ENCODE measurements around the gene HTR2A.

HTR2A gene

DNA sequence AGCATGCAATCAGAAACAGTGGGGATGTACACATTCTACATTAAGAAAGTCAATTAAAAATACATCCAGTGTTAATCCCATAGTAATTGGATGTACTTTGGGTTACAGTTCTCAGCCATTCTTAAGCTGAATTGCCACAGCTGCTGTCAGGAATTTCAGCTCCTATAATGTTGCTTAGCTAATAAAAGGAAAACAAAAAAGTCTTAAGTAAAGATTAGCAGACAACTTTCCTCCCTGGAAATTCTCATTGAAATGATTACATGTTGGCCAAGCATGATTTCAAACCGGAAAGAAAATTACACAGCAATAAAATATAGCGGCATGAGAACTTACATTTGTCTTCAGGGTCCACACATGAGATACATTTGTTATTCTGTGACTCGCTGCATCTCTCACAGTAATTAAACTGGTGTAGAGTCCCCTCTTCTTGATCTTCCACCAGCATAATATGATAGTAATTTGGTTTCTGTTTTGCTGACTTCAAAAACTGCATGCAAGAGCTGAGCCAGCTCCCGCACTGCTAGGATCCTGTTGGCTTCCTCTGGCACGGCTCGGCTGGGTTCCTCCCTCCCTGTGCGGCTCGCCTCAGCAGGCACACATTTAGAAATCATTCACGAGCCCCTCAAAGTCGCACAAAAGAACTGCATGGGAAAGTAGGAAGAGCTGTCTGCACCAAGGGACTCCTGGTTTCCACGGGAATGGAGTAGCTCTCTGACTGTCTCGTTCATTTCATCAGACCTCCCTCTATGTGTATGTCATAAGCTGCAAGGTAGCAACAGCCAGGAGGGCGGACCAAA is at the start of gene HTR2A:
TSS of gene HTR2A (minus strand) at position 713 of the 797 bp plus-strand sequence. CDS start 1,147 bp downstream, outside the sequence.
- DNase-seq (ENCODE audit: low read depth in 2 of 2): no peak

DNA sequence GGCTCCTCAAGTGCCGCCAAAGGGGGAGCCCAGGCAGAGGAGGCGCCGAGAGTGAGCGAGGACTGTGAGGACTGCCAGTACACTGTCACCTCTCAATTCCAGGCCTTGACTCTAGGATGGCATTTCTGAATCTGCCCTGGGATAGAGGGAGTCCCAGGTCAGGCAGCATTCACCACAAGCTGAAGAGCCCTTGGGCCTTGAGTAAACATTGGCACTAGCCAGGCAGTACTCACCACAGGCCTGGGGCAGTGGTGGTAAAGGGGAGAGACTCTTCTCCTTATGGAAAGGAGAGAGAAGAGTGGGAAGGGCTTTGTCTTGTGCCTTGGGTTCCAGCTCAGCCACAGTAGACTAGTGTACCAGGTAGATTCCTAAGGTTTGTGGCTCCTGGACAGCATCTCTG is 39.7 kb upstream of the HTR2A start:
- no peak for DNase-seq (ENCODE audit: low read depth in 2 of 2)

DNA sequence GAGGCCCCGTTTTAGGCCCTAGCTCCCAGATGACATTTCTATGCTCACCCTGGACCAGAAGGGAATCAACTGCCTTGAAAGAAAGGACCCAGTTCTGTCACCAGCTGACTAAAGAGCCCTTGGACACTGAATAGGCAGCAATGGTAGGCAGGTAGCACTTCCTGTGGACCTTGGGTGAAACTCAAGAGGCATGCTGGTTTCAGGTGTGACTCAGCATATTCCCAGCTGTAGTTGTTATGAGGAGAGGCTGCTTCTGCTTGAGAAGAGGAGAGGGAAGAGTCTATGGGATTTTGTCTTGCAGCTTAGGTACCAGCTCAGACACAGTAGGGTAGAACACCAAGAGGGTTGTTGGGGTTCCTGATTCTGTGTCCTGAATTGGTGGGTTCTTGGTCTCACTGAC is 37.9 kb upstream of the HTR2A start:
- DNase-seq (ENCODE audit: low read depth in 2 of 2): no peak

DNA sequence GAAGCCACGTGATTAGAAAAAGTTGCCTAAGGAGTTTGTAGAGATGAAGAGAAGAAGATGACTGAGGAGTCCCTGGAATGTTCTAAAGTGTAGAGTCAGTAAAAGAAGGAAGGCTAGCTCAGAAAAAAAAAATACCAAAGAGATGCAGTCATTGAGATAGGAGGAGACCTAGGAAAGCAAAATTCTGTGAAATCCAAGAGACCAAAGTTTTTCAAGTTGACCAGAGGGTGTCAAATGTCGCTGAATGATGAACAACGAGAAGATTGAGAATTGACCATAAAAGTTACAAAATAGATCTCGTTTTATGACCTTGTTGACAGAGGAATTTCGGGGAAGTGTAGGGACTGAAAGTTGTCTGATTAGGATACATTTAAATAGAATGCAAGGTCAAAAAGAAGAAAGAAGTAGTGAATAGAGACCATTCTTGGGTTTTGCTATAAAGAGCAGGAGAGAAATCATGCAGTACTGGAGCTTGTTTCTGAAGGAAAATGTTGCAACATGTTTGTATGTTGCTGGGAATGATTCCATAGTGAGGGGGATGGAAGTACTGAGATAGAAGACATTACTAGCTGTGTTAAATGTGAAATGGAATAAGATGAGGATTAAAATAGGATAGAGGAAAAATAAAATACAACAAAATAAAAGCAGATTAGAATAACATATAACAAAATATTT is 30.2 kb upstream of the HTR2A start:
- no peak for DNase-seq (ENCODE audit: low read depth in 2 of 2)

DNA sequence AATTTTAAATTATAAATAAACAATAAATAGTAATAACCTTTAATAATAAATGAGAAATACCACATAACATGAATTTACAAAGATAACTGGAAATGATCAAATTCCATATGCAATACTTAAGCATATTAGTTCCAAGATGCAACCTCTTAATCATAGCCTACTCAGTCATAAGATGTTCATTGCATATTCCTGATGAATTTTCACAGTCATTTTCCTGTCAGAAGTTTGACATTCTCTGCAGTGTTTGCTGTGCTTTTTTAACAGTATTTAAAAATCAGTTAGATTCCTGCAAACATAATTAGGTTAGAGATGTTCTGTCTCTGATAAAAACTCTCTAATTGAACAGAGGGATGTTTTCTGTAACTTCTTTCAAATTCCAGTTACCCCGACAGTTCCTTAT is 28.6 kb upstream of the HTR2A start:
- DNase-seq (ENCODE audit: low read depth in 2 of 2): no peak

DNA sequence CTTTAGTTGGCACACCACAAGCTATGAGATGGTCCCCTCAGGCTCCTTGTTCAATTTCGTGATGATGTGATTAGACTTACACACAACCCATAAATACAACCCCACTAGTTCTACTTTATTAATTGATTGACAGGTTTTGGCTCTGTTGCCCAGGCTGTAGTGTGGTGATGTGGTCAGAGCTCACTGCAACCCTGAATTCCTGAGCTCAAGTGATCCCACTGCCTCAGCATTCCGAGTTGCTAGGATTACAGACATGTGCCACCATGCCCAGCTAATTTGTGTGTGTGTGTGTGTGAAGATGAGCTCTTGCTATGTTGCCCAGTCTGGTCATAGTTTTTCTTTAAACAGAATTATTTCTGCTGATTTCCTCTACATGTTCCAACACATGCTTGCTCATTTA is 17.5 kb upstream of the HTR2A start:
- DNase-seq (ENCODE audit: low read depth in 2 of 2): no peak

DNA sequence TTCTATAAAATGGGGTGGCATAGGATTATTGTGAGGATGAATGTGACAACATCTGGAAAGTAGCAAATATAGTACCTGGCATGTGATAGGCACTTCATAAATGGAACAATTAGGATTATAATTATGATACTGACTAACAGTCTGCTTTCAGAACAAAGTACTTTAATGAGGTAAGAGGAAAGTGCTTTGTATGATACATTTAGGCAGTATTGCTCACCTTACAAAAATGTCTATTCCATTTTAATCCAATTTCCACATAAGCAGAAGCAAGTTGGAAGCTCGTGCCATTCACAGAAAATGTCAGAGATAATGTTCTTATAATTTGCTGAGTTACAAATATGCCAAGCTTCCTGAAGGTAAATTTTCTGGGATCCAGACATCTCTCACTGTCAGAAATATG is 16.9 kb upstream of the HTR2A start:
- DNase-seq (ENCODE audit: low read depth in 2 of 2): no peak

DNA sequence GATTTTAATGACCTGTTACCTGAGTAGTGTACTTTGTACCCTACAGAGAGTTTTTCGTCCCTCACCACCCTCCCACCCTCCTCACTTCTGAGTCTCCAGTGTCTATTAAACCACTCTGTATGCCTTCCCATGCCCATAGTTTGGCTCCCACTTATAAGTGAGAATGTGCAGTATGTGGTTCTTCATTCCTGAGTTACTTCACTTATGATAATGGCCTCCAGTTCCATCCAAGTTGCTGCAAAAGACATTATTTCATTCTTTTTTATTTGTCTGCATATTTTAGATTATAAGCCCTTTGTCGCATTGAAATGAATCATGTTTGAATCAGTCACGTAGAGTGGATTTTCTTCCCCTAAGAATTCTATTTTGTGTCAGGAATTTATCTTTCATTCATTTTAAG is 12.2 kb upstream of the HTR2A start:
- DNase-seq (ENCODE audit: low read depth in 2 of 2): no peak

DNA sequence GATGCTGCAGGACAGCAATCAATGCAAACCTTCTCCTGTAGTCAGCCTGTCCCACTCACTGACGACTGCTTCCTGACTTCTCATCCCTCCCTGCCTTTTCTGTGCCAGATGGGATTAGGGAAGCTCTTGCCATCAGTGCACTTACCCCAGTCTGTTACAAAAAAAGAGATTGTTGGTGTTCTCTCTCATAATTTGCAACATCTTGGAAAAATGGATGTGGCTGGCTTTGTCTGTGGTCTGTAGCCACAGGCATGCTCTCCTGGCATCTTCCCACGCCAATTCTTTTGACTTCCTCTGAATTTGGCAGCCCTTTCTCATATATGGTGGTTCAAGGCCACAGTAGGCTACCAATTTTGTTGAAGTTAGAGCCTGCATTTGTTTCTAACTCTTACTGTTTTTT is 11.6 kb upstream of the HTR2A start:
- no peak for DNase-seq (ENCODE audit: low read depth in 2 of 2)

DNA sequence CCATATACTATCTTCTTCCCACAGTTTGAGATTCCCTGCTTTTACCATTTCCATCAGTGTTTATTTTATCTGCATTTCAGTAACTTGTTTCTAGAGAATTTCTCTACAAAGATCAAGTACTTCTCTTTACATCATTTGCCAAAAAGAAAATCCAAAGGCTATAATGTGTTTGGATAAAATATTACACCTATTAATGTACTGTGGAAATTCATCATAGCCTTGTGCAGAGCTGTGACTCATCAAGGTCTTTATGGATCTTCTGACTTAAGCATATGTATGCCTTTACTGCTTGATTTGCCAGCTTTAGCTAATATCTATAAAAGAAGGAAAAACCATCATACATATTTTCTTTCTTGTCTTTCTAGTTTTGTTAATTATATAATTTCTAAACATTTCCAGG is 9.6 kb upstream of the HTR2A start:
- DNase-seq (ENCODE audit: low read depth in 2 of 2): no peak

DNA sequence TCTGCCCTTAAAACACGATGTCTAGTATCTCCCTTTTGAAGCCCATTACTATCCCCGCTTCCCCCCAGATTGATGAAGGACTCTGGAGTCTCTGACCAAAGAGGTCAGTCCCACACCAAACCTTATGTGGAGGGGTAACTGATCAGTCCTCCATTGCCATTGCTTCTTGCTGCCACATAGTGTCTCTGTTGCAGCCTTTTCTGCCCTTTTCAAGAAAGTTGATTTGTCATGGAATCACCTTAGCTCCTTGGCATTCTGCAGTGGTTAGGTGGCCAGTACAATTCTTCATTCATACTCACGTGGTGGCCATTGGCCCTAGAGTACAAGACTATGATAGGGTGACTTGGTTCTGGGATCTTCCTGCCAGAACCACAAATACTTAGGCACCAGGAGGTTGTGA is 8.4 kb upstream of the HTR2A start:
- no peak for DNase-seq (ENCODE audit: low read depth in 2 of 2)

DNA sequence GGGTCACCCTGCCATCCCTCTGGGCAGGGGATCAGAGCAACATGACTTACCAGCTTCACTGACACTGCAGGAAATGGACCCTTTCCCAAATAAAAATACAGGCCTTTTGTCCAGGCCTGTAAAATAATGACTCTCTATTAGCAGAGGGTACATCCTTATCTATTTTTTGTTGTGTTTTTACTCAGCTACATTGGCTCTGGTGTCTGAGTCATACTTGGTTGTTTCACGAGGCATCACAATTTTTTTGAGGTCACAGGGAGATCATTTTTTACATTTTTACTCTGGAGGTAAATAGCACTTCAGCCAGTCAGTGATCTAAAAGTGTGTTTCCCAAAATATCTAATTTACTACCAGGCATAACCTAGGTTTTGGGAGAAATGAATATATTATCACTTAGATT is 6.9 kb upstream of the HTR2A start:
- DNase-seq (ENCODE audit: low read depth in 2 of 2): no peak

DNA sequence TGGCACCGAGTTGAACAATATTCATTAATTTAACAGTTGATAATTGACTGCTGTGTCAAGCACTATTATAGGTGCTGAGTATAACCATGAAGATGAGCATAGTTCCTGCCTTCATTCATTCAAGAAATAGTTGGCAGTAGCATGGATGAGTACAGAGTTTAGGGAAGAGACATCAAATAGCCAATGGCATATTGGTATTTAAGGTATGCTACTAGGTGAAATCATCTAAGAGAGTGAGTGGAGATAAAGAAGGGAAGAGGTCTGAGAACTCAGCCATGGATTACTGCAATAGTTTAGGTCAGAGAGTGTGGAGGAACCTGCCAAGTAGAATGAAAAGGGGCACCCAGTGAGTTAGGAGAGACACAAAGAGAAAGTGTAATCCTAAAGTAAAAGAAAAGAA is 4.9 kb upstream of the HTR2A start:
- no peak for DNase-seq (ENCODE audit: low read depth in 2 of 2)

DNA sequence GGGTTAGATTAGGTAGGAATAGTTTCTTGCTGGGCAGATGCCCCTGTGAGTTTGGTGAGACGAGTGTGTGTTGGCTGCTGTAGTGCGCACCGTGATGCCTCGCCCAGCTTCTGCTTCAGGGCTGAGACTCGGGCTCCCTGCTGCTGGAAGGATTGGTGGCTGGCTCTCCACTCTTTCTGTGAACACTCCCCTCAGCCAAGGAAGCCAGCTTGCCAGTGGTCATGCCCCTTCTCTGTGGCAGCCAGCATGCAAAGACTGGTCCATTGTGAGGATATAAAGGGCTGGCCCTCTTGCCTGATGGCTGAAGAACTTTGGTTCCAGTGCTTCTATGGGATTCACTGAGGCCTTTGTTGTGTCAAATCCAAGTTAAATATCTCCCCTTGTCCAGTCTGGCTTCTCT is 2.9 kb upstream of the HTR2A start:
- DNase-seq (ENCODE audit: low read depth in 2 of 2): no peak

DNA sequence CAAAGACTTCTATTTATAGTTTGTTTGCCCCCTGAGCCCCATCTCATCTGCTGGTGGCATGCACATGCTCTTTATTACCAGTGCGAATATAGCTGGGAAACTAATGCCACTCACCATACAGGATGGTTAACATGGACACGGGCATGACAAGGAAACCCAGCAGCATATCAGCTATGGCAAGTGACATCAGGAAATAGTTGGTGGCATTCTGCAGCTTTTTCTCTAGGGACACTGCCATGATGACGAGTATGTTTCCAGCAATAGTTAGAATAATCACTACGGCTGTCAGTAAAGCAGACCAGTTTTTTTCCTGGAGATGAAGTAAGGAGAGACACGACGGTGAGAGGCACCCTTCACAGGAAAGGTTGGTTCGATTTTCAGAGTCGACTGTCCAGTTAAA is 1.5 kb downstream of the HTR2A start:
- no peak for DNase-seq (ENCODE audit: low read depth in 2 of 2)

DNA sequence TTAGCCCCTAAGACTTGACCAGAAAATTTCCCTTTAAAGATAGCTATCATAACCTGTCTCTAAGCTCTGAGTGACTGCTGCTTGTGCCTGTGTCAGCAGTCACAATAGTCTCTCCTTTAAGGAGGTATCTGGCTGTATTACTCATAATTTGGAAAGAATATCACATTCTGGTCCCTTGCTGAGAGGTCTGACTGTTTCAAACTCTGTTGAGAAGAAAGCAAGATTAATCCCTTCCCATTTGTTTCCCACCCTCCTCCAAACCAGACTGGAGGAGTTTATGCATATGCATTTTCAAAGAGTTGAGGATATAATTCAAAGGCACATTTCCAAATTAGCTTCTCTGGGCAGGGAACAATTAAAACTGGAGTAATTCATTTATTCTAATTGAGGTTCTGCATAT is 2.3 kb downstream of the HTR2A start:
- no peak for DNase-seq (ENCODE audit: low read depth in 2 of 2)

DNA sequence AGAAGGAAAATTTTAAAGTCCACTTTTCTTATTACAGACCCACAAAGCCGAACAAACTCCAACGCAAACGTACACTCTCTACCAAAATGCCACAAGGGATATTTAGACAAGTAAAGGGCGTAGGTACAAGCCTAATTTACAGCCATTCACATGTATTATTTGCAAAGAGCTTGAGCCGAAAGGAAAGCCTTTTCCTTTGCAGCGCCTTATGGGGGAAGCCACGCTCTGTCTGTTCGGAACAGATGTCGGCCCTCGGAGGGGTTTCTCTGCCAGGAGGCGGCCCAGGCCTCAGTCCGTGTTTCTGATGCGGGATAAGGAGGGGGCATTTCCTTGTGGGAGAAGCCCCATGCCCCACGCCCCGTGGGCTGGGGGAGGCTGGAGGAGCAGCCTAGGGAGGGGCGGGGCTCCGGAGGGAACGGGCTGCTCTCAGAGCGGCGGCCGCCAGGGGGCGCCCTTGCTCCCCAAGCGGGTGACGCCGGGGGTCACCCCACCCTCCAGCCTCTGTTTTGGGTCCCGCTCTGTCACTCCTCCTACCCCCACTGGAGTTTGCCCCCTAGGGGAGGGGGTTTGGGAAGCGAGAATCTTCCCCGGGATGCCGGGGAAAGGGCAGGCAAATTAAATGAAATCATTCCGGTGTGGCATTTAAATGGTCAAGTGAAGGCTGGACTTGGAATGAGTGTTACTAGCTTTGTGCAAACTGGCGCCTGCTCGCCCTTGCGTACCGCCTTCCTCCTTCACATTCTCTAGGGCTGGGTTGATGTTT is 2.9 kb downstream of the HTR2A start:
- DNase-seq (ENCODE audit: low read depth in 2 of 2): peak; percentile 47 to 65

DNA sequence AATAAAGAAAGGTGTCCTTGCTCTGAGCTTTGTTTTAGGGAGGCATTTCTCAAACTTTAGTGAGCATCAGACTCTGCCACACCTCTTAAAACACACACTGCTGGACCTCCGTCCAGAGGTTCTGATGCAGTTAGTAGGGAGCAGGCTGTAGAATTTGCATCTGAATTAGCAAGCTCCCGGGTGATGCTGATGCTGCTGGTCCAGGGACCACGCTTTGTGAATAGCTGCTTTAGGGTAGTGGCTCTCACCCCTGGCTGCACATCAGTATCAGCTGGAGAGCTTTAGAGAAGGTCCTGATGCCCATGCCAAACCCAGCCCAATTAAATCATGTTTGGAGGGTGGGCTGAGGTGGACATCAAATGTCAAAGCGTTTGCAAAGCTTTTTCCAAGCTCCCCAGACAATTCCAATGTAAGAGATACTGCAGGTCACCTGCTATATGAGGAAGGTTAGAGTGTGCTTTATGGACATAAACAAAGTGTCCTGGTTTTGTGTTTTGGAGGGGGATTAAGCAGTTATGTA is 3.6 kb downstream of the HTR2A start:
- no peak for DNase-seq (ENCODE audit: low read depth in 2 of 2)

DNA sequence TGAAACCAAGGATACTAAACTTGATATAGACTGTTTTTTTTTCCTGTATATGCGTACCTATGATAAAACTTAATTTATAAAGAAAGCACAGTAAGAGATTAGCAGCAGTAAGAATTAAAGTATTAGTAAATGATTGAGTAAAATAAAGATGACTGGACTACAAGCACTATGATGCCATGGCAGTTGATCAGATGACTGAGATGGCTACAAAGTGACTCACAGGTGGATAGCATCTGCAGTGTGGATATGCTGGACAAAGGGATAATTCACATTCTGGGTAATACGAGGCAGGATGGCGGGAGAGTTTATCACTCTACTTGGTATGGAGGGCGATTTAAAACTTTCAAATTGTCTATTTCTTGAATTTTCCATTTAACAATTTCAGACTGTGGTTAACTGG is 11.8 kb downstream of the HTR2A start:
- no peak for DNase-seq (ENCODE audit: low read depth in 2 of 2)

DNA sequence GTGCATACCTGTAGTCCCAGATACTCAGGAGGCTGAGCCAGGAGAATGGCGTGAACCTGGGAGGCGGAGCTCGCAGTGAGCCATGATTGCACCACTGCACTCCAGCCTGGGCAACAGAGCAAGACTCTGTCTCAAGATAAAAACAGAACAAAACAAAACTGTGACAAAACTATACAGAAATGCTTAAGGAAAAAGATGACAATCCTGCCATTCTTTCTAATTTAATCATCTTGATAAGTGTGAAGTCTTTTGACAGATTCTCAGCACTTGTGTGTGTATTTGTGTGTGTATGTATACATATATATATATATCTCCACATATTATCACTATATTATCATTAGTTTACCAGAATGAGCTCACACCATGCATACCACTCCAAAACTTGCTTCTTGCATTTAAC is 12.3 kb downstream of the HTR2A start:
- DNase-seq (ENCODE audit: low read depth in 2 of 2): no peak

DNA sequence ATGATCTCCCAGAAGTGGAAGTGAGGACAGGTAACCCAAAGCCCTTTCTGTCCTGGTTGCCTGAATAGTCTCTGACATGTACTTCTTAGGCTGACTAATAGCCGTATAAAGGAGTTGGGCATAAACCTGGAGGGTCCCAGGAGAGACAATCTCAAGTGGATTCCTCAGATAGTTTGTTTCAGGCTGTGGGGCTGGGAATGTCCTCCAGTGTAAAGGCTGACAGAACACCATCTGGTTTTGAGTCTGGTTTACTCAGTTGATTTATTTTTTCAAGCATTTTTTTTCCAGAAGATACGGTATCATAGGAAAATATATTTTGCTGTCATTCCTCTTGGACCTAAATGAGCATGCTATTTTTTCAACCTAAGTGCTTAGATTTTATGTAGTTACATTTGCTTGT is 15.2 kb downstream of the HTR2A start:
- DNase-seq (ENCODE audit: low read depth in 2 of 2): no peak

DNA sequence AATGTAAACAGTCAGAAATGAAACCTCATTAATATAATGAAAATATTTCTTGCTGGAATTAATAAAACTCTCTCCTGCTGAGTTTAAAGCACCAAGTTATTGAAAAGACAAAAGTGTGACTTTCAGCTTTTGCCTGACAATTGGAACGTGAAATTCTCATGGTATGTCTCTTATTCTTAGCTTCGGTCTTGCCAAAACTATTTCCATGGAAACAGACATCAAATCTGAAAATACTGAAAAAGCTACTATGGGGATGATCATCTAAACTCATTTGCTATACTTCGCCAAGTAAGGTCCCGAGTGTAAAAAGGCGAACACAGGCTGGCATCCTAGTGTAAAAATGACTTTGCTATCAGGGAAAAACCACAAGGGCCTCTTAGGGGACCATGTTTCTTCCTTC is 22.8 kb downstream of the HTR2A start:
- no peak for DNase-seq (ENCODE audit: low read depth in 2 of 2)

DNA sequence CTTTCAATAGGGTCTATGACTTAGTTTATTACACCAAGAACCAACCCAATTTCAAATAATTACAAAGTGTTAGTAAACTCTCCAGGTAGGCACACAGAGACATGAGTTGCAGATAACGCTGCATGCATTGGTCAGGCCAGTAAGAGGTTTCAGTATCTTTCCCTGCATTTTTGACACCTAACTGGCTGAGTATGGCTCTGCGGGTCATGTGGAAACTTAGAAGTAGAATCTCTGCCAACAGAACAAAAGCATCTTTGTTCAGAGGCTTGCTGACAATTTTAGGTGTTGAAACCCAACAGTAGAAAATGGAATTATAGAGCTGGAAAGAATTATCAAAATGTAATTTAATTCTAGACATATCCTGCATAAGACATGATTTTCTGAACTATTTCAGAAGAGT is 25.3 kb downstream of the HTR2A start:
- DNase-seq (ENCODE audit: low read depth in 2 of 2): no peak
